ENCODE measurements around the gene SV2C. TPM values are rescaled to one million over a fixed set of nuclear protein-coding genes. Genes with fewer than 3 reads are reported as not detected.
A peak's percentile ranks its signal among the peaks of the same experiment; 100 is the strongest.

The SV2C gene
- total and polyA plus RNA-seq, 2 of the 13 experiments (the other 11 are each of a cell fraction or from before 2014, with no cell fraction given): not detected

- TF ChIP-seq, protein P1, sequence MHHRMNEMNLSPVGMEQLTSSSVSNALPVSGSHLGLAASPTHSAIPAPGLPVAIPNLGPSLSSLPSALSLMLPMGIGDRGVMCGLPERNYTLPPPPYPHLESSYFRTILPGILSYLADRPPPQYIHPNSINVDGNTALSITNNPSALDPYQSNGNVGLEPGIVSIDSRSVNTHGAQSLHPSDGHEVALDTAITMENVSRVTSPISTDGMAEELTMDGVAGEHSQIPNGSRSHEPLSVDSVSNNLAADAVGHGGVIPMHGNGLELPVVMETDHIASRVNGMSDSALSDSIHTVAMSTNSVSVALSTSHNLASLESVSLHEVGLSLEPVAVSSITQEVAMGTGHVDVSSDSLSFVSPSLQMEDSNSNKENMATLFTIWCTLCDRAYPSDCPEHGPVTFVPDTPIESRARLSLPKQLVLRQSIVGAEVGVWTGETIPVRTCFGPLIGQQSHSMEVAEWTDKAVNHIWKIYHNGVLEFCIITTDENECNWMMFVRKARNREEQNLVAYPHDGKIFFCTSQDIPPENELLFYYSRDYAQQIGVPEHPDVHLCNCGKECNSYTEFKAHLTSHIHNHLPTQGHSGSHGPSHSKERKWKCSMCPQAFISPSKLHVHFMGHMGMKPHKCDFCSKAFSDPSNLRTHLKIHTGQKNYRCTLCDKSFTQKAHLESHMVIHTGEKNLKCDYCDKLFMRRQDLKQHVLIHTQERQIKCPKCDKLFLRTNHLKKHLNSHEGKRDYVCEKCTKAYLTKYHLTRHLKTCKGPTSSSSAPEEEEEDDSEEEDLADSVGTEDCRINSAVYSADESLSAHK (CRISPR knock-in tag; IDR thresholded peaks at IDR 0.05; ENCODE audit: borderline replicate concordance): no peak
- TF ChIP-seq ZBTB38 (CRISPR knock-in tag; IDR thresholded peaks at IDR 0.05) (no peak), SALL1 (CRISPR knock-in tag; IDR thresholded peaks at IDR 0.05) (no peak), TCF7L2 (IDR thresholded peaks at IDR 0.05; ENCODE audit: low read depth, low read length) (no peak), ZNF883 (CRISPR knock-in tag; IDR thresholded peaks at IDR 0.05; ENCODE audit: not compliant biosample characterization) (no peak), ZC3H13 (CRISPR knock-in tag; IDR thresholded peaks at IDR 0.05) (no peak), ZNF281 (CRISPR knock-in tag; IDR thresholded peaks at IDR 0.05; ENCODE audit: borderline replicate concordance) (no peak), KLF12 (CRISPR knock-in tag; IDR thresholded peaks at IDR 0.05; ENCODE audit: borderline replicate concordance) (no peak), HMG20A (CRISPR knock-in tag; IDR thresholded peaks at IDR 0.05; ENCODE audit: borderline replicate concordance) (0 out of 2 replicates have a peak, but pooled peaks have one; percentile 26), ZNF12 (CRISPR knock-in tag; IDR thresholded peaks at IDR 0.05) (peak; percentile 51; the same call in 1 of the 2 replicates), ZNF510 (CRISPR knock-in tag; IDR thresholded peaks at IDR 0.05; ENCODE audit: low read depth) (no peak), GLMP (CRISPR knock-in tag; IDR thresholded peaks at IDR 0.05; ENCODE audit: borderline replicate concordance) (no peak), NCOA5 (CRISPR knock-in tag; IDR thresholded peaks at IDR 0.05) (no peak), ZBTB2 (CRISPR knock-in tag; IDR thresholded peaks at IDR 0.05; ENCODE audit: low read depth) (no peak)
- TF ChIP-seq, protein P2, sequence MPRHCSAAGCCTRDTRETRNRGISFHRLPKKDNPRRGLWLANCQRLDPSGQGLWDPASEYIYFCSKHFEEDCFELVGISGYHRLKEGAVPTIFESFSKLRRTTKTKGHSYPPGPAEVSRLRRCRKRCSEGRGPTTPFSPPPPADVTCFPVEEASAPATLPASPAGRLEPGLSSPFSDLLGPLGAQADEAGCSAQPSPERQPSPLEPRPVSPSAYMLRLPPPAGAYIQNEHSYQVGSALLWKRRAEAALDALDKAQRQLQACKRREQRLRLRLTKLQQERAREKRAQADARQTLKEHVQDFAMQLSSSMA (CRISPR knock-in tag; IDR thresholded peaks at IDR 0.05): no peak
- TF ChIP-seq, protein P3, sequence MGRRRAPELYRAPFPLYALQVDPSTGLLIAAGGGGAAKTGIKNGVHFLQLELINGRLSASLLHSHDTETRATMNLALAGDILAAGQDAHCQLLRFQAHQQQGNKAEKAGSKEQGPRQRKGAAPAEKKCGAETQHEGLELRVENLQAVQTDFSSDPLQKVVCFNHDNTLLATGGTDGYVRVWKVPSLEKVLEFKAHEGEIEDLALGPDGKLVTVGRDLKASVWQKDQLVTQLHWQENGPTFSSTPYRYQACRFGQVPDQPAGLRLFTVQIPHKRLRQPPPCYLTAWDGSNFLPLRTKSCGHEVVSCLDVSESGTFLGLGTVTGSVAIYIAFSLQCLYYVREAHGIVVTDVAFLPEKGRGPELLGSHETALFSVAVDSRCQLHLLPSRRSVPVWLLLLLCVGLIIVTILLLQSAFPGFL (CRISPR knock-in tag; IDR thresholded peaks at IDR 0.05): no peak
- TF ChIP-seq, protein P4, sequence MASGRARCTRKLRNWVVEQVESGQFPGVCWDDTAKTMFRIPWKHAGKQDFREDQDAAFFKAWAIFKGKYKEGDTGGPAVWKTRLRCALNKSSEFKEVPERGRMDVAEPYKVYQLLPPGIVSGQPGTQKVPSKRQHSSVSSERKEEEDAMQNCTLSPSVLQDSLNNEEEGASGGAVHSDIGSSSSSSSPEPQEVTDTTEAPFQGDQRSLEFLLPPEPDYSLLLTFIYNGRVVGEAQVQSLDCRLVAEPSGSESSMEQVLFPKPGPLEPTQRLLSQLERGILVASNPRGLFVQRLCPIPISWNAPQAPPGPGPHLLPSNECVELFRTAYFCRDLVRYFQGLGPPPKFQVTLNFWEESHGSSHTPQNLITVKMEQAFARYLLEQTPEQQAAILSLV (CRISPR knock-in tag; IDR thresholded peaks at IDR 0.05; ENCODE audit: borderline replicate concordance): no peak
These were observed 296.1 kb downstream of the SV2C start (continued) for GRCh38 chr5:76379316-76379715.
